ENCODE results near the gene KRTAP10-3.
"Not testable (repeated sequence)": the region's sequence is repeated elsewhere in the genome, so short reads cannot be mapped to it uniquely, and the experiment has no call there.

The KRTAP10-3 gene

DNA sequence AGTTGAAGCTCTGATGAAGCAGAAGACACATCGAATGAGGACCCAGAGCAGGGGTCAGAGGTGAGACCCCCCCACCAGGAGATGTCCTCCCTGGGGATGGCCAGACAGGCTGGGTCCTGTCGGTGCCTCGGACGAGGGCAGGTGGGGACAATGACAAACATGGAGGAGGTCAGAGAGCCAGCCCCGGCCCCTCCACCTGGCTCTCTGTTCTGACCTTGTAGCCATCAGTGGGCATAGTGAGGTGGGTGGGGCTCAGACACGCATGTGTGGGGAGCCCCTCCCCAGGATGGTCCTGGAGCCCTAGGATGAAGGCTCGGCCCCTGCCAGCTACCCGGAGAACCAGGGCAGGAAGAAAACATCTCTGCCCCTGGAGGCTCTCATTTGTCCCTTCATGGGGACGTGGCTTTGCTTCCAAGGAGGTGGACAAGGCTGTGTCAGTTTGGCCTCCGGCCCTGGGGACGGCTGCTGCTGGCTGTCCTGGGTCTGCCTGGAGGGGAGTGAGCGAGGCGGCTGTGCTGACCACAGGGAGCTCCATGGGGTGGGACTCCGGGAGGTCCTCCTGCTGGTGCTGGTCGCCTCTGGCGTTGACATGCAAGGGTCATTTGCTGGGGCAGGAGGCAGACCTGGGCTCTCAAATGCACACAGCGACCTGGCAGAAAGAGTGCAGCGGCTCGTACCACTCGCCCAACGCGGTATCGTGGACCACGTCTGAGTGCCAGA is 31.2 kb upstream of the KRTAP10-3 start:
- DNase-seq = no peak

DNA sequence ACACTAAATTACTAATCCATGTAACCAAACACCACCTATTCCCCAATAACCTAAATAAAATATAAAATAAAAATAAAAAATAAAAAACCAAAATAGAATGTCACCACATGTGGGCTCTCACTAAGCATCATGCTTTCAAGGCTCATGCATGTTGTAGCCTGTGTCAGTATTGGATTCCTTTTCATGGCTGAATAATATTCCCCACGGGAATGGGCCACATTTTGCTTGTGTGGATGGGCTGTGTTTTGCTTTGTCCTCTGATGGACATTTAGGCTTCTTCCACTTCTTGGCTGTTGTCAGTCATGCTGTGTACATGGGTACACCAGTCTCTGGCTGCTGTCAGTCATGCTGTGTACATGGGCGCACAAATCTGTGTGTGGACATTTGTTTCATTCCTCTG is 30.5 kb upstream of the KRTAP10-3 start:
- no peak for DNase-seq

DNA sequence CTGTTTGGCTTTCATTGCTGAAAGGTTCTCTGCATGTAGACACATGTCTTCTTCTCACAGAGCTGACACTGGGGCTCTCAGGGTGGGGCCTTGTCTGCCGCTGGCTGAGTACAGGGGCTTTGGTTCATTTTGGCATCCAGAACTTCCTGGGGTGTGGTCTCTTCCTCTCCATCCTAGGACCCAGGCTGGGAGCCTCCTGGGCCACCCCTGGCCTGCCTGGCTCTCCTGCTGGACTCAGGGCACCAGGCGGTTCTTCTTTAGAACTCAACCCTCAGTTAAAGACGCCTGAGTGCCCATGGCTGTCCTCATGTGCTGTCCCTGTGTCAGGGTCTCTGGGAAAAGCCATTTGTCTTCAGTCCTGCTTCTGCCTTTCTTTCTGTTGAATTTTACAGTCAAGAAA is 27.3 kb upstream of the KRTAP10-3 start:
- DNase-seq = no peak

DNA sequence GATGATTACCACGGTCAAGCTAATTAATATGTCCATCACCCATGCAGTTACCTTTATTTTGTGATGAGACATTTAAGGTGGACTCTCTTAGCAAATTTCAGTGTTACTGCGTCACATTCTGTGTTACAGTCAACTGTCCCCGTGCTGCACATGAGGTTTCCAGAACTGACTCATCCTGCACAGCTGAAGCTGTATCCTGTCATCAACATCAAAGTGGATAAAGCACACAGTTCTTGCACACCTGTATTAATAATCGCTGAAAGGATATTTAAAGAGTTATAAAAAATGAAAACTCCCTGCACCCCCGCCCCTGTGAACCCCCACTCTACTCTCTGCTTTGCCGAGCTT is 25.2 kb upstream of the KRTAP10-3 start:
- DNase-seq = no peak

DNA sequence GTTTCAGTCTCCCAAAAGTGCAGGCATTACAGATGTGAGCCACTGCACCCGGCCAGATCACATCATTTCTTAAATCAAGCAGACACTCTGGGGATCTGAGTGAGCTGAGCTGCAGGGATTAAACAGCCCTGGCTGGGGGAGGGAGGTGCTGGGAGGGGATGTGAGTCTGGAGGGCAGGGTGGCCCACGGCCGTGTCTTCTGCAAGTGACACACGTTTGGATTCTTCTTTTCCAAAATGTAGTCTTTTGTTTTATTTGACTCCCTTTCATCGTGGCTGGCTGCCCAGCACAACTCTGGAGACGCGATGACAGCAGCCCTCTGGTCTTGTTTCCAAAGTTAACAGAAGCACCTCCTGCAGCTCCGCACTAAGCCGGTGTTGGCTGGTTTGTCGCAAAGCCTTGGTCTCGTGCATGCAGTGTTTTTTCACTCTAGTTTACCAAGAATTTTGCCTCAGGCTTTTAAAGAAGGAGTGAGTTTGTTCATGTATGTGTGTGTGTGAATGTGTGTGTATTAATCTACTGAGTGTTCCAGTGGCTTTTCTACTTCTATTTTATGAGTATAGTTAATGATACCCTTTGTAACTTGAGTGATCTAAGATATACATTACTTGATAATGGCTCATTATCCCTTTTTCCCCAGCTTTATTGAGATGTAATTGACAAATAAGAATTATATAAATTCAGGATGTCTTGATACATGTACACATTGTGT is 24.6 kb upstream of the KRTAP10-3 start:
- no peak for DNase-seq

DNA sequence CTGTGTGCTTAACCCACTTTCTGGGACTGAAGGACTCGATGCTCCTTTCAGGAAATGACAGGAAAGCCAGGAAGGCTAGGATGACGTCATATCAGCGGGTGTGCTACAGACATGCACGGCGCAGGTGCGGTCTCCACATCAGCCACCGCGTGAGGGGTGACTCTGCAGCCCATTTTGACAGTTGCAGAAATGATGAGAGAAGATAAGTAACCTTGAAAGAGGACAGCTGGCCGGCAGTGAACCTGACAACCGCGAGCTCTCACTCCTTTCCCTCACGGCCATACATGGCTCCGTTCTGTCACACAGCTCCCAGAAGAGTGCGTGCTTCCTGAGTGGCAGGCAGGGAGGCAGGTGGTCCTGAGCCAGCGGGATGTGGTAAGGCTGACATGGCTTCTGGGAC is 23.5 kb upstream of the KRTAP10-3 start:
- no peak for DNase-seq

DNA sequence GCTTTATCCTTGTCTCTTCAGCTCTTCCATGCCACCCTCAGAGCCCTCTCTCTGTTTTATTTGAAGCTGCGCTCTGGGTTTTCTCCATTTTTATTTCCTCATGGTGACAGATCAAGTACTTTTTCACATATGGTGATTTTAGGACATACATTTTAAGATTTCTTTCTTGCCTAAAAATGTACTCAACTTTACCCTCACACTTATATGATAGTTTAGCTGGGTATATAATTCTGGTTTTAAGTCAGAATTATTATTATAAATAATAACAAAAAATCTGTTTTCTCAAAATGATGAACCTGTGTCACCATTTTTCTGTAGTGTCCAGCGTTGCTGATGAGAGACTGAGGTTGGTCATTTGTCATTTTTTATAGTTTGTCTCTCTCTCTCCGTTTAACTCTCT is 22.6 kb upstream of the KRTAP10-3 start:
- DNase-seq = no peak

DNA sequence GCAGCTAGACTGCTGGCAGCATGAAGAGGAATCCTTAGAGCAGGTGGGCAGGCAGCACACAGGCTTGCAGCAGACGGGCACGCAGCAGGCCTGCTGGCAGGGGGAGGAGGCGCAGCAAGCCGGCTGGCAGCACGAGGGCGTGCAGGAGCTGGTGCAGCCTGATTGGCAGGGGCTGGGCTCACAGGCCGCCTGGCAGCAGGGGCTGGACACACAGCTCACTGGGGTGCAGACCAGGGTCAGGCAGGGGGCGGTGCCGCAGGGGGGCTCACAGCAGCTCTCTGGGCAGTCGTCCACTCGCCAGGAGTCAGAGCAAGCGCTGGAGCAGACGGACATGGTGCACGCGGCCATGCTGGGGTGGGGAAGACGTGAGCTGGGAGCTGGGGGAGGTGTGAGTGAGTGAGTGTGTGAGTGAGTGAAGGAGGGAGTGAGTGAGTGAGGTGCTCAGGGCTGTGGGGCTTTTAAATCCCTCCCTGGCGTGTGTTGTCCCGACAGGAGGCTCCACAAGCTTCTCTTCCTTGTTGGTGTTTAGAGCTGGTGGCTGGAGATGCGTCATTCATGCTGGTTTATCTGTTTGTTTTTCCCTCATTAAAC is 21.7 kb upstream of the KRTAP10-3 start, which contains the start of gene KRTAP10-5:
TSS of gene KRTAP10-5 (minus strand) at position 374 of the 591 bp plus-strand sequence. CDS start at position 348, 26 bp downstream.
- DNase-seq = not testable (repeated sequence)

DNA sequence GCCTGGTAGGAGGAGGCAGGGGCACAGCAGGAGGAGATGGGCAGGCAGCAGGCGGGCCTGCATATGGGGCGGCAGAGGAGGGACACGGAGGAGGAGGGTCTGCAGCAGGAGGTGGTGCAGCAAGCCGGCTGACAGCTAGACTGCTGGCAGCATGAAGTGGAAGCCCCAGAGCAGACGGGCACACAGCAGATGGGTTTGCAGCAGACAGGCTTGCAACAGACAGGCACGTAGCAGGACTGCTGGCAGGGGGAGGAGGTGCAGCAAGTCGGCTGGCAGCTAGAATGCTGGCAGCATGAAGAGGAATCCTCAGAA is 21.2 kb upstream of the KRTAP10-3 start:
- DNase-seq = no peak

DNA sequence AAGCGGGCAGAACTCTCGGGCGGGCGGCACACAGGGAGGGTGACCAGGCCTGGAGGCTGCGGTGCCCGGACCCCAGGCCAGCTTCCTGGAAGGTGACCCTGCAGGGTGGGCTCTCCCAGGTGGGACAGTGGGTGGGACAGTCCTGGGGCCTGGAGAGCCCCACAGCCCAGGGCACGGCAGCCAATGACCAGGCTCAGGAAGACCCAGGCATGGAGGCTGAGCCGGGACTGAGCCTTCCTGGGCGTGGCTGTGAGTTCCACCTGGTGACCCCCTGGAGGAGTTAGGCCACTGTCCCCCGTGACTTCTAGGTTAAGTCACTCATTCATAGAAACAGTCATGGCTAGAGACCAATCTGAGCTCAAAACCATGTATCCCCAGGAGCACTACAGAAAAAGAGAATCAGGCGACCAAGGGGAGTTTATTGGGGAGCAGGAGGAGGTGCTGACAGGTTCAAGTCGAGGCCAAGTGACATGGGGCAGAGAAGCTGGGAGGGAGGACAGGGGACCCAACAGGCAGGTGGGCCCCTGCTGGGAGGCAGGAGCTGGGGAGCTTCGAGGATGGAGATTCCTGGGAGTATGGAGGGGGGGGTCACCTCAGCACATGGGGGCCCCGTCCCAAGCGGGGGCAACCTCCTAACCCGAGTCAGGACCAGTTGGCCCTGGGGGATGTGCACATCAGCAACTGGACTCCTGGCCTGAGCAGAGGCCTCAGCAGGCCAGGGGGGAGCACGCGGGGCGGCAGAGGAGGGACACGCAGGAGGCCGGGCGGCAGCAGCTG is 20.6 kb upstream of the KRTAP10-3 start:
- DNase-seq = no peak

DNA sequence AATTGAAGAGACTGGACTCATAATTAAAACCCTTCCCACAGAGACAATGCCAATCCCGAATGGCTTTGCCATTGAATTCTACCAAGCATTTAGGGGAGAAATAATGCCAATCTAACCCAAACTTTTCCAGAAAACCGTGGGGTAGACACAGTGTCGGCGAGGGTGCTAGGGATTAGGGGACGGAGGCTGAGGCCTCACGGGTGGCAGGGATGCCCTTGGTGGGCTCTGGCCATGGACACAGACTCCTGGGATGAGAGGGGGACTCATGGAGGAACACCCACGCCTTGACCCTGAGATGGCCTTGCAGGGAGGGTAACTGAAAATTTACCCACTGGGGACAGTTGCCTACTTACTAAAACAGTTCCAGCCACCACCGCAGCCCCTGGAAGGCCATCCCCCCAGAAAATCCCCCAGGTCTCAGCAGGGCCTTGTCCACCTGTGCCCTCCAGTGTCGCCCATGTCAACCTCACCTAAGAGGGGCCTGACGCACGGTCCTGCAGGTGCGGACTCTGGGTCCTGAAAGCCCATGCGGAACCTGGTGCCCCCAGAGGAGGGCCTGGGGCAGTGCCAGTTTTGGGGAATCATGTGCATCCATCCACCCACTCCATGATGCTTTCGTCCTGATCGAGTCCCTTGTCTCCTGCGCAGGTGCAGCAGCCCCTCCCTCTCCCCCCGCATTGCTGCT is 19.9 kb upstream of the KRTAP10-3 start:
- DNase-seq = no peak

DNA sequence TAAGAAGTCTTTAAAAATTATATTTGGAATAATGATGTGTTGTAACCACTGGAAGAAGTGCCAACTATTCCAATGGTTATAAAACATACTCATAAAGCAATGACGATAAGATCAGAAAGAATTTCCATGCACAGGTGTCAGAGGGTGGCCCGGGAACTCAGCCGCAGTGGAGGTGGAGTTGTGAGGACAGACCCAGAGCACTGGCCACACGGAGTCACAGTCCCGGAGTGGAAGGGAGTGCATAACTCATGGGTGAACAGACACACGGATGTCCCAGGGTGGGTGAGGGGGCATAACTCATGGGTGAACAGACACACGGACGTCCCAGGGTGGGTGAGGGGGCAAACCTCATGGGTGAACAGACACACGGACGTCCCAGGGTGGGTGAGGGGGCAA is 17.4 kb upstream of the KRTAP10-3 start:
- no peak for DNase-seq

DNA sequence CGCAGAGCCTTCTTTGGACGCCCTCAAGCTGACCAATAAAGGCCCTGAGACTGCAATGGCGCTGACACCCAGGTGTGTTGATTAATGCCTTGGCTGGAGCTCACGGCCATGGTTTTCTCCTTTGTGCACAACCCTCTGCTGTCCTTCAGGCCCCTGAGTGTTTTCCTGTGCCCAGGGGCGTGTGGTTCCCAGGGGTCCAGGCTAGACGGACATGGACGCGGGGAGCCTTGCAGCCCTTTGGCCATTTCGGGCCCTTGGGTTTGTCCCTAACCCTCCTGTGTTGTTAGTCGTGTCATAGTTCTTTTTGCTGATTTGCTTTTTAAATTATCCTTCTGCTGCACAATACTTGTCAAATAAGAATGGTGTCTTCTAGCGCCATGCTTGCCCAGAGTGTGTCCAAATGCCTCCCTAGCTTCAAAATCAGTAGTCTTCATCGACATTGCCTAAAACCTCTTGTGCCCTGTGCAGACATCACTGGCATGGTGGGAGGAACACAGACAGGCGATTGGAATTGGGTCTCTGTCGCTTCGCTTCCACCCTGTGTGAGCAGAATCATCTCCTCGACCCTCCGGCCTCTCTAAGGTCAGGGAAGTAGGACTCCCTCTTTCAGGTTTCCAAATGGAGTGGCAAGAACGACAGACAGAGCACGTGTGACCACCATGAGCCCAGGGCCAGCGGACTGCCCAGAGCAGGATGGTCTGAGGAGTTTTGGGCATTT is 16.9 kb upstream of the KRTAP10-3 start:
- no peak for DNase-seq

DNA sequence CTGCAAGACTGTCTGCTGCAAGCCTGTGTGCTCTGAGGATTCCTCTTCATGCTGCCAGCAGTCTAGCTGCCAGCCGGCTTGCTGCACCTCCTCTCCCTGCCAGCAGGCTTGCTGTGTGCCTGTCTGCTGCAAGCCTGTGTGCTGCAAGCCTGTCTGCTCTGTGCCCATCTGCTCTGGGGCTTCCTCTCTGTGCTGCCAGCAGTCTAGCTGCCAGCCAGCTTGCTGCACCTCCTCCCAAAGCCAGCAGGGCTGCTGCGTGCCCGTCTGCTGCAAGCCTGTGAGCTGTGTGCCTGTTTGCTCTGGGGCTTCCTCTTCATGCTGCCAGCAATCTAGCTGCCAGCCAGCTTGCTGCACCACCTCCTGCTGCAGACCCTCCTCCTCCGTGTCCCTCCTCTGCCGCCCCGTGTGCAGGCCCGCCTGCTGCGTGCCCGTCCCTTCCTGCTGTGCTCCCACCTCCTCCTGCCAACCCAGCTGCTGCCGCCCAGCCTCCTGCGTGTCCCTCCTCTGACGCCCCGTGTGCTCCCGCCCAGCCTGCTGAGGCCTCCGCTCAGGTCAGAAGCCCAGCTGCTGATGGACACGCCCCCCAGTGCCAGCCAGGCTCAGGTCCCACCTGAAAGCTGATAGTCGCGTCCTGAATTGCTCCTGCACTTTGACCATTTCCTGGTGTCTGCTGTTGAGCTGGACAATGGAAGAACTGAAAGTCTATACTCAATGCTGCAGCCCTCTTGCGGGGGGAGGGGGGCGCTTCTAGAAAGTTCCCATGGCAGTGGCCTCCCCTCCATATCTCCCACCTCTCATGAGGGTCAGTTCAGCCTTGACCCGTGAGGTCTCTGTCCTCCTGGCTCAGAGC is 16.1 kb upstream of the KRTAP10-3 start:
- no peak for DNase-seq

DNA sequence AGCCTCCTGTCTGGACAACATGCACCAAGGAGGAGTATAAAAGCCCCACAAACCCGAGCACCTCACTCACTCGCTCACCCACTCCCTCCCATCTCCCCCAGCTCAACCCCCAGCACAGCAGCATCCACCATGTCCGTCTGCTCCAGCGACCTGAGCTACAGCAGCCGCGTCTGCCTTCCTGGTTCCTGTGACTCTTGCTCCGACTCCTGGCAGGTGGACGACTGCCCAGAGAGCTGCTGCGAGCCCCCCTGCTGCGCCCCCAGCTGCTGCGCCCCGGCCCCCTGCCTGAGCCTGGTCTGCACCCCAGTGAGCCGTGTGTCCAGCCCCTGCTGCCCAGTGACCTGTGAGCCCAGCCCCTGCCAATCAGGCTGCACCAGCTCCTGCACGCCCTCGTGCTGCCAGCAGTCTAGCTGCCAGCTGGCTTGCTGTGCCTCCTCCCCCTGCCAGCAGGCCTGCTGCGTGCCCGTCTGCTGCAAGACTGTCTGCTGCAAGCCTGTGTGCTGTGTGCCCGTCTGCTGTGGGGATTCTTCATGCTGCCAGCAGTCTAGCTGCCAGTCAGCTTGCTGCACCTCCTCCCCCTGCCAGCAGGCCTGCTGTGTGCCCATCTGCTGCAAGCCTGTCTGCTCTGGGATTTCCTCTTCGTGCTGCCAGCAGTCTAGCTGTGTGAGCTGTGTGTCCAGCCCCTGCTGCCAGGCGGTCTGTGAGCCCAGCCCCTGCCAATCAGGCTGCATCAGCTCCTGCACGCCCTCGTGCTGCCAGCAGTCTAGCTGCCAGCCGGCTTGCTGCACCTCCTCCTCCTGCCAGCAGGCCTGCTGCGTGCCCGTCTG is 15.2 kb upstream of the KRTAP10-3 start, which contains the start of gene KRTAP10-4:
TSS of gene KRTAP10-4 (plus strand) at position 100 of the 827 bp plus-strand sequence. CDS start at position 130, 30 bp downstream.
- not testable (repeated sequence) for DNase-seq

DNA sequence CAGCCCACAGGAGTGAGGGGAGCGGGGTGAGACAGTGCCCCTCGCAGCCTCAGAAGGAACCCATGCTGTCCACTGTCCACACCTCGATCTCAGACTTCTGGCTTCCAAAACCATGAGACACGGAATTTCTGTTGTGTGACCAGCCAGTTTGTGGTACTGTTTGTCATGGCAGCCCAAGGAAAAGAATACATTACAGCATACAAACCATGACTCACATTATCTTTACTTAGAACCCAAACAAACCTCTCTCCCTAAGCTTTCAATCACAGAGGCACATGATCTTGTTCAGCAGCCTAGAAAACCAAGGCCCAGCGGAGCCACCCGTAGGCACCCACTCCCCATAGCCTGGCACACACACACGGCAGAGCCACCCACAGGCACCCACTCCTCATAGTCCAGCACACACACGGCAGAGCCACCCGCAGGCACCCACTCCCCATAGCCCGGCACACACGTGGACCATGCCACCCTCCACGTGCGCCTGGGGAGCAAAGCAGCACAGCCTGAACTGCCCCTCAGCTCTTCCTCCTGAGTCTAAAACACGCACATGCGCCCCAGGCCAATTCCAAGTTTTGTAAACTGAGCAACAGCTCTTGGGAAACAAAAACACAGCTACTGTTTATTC is 14.5 kb upstream of the KRTAP10-3 start:
- no peak for DNase-seq

DNA sequence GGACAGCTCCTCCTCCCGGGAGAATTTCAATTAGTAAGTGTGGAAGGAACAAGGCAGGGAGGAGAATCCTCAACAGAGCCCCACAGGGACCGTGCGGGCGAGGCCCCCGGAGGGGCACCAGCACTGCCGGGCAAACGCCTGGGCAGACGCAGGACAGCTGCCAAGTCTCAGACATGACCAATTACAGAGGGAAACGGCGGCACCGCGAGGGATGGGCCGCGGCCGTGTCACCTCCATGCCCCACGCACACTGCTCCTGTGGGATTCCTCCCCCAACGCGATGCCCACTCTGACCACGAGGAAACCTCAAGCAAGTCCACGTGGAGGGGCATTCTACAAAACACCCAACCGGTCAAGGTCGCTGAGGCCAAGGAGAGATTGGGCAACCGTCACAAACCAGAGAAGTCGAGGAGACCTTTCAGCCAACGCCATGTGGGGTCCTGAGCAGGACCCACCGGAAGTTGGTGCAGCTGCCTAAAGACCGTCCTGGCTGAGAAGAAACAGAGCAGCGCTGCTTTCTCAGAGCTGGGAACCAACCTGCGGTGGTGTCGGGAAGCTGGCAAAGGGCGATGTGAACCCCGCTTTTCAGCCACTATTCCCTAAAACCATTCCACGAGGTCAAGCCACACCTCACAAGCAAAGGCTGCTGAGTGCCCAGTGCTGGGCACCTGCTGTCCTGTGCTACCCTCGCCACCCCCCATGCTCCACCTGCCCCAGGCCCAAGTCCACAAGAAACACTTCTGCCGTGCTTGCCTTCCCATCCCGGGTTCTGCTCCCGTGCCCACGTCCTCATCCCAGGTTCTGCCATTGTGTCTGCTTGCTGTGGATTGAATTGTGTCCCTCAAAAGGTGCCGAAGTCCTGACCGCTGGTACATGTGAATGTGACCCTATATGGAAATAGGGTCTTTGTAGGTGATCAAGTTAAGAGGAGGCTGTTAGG is 13.5 kb upstream of the KRTAP10-3 start:
- no peak for DNase-seq

DNA sequence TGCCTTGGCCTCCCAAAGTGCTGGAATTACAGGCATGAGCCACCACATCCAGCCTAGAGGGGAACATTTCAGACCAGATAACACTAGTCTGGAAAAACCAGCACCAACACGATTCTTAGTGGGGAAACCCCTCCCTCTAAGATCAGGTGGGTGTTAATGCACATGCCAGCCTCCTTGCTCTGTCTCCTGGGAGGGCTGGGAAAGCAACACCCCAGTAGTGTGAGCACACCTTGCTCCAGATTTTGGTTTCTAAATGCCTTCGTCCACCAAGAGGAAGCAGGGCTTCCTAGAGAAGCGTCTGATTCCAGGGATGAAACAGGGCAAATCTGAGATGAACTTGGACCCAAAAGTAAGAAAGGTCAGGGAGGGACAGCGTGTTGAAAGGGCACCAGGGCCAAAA is 12.7 kb upstream of the KRTAP10-3 start:
- DNase-seq = no peak
